HG03378 (cell line): ENCODE results near the gene SNRPA.

Source experiments
- ATAC-seq: cut with Tn5 transposase; IDR thresholded peaks from one replicate; pipeline ENCODE4 v1.9.1; 2021; ENCODE audit warnings: mild to moderate bottlenecking, moderate library complexity; ENCODE audit not compliant: unreplicated experiment

The SNRPA gene

DNA sequence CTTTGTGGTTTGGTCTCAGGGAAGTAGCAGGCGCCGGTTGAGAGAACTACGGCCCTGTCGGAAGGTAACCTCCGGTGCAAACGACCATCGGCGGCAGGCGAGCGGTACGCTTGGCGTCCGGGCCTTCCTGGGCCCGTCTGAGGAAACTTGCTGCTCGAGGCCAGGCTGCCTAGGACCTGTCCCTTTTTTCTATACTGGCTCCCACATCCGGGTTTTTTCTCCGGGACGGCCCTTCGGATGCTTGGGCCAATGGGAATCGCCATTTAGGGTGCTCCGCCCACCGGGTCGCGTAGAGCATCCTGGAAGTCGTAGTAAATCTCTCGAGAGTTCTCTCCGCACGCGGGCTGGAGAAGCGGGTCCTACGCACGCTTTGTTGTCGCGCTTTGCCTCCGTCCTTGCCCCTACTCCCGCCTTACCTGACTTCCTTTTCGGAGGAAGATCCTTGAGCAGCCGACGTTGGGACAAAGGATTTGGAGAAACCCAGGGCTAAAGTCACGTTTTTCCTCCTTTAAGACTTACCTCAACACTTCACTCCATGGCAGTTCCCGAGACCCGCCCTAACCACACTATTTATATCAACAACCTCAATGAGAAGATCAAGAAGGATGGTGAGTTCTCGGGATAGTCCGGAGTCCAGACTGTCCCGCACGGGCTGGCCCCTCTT lies at the start of gene SNRPA:
SNRPA (plus strand) TSS at position 330 of the 664 bp plus-strand sequence; CDS start at position 536, 206 bp downstream.
- peak; percentile 52 for ATAC-seq

DNA sequence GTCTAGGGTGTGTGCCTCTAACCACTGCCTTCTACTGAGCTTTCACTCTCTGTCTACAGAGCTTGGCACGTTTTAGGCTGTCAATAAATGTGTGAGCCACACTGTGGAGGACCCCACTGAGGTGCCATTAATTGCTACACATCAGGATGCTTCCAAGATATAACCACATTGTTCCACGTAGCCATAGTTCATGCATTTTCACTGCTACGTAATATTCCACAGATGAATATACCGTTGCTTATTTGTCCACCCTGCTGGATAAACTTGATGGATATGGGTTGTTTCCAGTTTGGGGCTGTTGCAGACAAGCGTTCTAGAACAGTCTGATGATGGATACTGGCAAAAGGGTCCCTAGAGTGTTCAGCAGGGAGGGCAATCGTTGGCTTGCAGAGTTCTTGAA lies 49.2 kb upstream of the SNRPA start:
- ATAC-seq: no peak

DNA sequence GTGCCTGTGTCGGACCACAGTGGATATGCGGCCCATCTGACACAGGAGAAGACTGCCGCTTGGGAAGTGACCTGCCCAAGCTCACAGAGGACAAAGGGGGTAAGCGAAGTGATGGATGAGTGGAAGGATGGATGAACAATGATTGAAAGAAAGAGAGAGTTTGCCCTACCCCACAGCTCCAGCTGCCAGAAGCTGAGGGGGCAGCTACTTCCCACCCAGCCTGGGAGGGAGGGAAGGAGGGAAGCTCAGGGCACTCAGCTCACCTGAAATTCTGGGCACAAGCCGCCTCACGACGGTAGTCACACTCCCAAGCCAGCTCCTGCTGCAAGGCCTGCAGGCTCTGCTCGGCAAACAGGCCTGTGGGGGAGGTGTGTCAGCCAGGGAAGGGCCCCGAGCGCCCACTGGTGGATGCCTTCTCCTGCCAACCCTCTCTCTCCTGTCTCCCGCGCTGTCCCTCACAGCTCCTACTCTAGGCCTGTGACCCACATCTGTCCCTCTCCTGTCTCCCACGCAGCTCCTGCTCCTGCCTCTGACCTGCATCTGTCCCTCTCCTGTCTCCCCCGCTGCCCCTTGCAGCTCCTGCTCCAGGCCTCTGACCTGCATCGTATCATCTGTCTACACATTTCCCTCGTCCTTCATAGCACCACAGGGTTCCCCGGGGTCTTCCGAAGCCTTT lies 48.5 kb upstream of the SNRPA start:
- ATAC-seq: no peak

DNA sequence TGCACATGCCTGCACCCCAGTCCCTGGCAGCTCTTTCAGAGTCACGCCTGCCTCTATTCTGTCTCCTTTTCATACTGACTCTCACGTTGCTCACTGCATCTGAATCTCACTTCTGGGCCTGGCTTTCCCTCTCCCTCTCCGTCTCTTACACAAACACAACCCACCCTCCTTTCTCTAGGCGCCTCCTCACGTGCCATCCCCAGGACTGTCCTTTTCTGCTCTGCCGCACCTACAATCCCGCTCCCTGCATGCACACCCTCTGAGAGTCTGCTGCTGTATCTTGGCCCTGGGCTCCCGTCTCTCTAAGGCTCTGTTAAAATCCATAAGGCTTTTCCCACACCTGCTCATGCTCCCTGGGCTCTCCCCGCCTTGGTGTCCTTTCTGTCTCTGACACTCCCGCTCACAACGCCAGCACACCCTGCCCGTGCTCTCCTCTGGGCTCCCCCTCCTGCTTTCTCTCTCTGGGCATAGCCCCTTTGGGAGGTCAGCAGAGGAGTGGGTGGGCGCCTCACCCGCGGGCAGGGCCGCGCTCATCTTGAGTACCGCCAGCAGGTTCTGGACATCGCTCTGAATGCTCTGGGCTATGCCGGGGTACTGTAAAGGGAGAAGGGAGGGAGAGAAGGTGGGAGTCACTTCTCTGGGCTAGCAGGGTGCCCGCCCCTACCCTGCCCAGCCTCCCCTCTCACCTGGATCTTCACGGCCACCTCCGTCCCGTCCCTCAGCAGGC lies 47.8 kb upstream of the SNRPA start:
- ATAC-seq: no peak

DNA sequence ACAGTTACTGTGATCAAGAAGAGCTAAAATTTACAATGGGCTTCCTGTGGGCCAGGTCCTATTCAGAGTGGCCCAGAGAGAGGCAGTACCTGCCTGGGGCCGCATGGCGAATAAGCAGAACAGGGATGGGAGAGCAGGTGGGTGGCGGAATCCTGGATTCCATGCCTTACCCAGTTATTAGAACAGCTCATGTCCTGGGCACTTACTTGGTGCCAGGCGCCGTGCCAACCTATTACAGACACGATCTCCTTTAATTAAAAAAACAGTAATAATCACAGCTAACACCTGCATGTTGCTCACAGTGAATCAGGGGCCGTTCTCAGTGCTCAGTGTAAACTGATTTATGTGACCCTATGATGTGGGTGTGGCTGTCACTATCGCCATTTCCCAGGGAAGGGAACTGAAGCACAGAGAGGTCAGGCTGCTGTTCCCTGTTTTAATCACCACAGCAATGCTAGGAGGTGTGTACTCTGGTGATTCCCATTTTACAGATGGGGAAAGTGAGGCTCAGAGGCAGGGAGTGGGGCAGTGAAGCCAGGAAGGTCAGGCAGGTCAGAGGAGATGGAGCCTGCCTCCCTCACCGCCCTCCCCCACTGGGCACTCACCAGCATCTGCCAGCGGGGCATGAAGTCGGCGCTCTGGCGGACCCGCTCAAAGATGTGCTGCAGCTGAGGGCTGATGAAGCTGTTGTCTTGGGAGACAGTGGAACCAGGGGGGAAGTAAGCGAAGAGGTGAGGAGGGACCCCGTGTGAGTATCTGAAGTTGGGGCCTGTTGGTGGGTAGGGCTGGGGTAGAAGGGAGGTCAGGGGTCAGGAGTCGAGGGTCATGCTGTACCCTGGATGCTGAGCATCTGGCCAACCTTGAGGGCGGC lies 46.3 kb upstream of the SNRPA start:
- no peak for ATAC-seq

DNA sequence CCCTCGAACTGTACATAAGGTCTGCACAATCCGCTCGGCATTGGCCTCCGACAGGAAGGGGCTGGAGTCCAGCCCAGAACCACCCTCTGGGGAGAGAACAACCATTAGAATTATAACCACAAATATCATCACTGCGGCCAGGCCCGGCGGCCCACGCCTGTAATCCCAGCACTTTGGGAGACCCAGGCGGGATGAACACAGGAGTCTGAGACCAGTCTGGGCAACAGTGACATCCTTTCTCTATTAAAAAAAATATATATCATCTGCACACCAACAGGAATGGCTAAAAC lies 45.7 kb upstream of the SNRPA start:
- ATAC-seq: no peak

DNA sequence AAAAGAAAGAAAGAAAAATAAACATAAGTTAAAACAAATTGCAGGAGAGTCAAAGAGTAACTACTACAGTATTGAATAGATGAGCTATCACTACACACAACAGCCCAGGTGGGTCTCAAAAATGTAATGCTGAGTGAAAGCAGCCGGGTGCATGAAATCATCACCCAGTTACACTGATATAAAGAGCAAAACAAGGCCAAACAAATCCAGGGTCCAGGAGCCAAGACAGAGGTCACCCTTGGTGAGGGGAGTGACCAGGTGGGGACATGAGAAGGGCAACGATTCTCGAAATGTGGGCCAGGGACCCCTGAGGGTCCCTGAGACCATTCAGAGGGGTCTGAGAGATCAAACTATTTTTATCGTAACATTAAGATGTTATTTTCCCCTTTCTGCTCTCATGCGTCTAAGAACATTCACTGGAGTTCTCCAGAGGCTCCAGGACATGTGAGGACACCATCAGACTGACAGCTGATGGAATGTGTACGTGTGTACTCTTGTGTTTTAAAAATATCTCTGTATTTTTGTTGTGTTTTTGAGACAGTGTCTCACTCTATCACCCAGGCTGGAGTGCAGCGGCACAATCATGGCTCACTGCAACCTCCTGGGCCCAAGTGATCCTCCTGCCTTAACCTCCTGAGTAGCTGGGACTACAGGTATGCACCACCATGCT lies 44.9 kb upstream of the SNRPA start:
- no peak for ATAC-seq

DNA sequence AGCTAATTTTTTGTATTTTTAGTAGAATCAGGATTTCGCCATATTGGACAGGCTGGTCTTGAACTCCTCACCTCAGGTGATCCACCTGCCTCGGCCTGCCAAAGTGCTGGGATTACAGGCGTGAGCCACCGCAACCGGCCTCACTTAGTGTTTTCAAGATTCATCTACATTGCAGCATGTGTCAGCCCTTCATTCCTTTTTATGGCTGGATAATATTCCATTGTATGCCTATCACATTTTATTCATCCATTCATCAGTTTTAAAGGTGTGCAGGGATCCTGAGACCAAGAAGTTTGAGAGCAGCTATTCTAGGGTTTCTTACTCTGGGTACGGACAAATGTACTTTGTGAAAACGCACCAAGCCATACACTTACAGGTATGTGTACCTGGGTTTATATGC lies 43.4 kb upstream of the SNRPA start:
- no peak for ATAC-seq

DNA sequence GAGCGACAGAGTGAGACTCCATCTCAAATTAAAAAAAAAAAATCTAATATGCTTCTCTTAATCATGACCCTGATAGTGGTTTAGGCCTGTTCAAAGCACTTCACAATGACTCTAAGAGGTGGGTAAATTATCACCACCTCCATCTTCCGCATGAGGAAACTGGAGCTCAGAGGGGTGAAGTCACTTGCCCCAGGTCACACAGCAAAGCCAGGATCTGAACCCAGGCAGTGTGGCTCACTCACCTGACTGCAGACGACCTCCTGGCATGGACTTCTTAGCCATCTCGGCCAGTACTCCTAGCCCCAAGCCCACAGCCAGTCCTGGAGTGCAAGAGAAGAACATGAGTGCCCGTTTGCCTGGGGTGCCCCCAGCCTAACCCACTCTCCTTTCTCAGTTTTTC lies 41.2 kb upstream of the SNRPA start:
- ATAC-seq: no peak

DNA sequence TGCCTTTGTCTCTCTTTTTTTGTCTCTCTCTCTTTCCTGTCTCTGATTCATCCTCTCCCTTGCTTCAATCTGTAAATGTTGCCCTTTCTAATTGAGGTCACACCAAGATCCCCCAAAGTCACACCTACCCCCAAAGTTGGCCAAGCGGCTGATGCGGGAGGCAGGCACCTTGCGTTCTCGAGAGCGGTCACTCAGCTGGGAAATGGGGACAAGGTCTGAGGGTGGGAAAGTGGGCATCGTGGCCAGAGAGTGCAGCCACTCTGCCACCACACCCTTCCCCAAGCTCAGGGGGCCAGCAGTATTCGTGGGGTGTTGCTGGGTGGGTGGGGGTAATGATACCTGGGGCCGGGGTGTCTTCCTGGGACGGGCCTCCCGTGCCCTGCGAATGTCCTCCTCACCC lies 37.1 kb upstream of the SNRPA start:
- no peak for ATAC-seq

DNA sequence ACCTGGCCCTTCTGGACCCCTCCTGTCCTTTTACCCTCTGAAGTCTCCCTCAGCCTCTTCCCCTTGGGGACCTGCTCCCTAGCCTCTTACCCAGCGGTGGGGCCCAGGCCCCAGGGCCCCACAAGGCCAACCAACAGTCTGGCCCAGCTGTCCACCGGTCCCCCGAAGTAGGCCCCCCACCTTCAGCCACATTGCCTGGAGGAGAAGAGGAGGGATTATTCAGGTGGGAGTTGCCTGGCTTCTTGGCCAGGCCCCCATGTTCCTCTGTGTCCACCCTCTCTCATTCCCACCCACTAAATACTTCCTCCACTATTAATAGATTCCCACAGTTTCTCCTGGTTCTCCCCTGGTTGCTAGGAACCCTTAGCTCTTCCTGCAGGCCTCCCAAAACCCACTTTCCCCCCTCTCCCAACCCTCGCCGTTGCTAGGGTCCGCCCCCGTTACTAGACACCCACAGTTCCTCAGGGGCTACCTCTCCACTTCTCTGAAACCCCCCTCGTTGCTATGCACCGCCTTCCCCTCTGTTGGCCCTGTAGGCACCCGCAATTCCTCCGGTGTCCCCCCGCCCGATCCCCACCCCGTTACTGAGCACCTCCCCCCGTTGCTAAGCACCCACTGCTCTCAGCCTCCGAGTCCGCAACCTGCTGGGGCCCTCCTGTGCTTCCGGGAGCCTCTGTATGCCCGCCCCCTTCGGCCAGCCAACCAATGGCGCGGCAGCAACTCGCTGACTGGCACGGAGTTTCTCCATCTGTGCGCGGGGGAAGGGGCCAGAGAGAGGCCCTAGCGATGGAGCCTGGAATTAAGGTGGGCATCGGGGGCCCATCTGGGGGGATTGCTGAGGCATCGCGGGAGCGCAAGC lies 36.3 kb upstream of the SNRPA start:
- ATAC-seq: peak; percentile 52

DNA sequence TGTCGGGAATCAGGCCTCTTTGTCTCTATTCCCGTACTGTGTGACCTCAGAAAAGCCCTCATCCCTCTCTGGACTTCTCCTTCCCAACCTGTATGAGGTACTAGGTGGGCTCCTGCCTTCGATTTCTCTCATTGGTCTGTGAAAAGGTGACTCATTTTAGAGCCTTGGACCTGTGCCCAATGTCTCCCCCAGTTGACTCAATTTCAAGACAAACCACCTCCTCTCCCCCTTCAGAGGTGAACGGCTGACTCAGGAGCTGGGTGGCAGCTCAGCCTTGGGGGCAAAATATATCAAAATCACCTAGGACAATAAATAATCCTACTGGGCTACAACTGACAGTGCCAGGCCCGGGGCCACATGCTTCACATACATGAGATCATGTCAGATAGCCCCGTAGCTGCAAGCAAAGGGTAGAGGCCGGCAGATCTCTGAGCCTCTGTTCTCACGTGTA lies 34.9 kb upstream of the SNRPA start:
- no peak for ATAC-seq

DNA sequence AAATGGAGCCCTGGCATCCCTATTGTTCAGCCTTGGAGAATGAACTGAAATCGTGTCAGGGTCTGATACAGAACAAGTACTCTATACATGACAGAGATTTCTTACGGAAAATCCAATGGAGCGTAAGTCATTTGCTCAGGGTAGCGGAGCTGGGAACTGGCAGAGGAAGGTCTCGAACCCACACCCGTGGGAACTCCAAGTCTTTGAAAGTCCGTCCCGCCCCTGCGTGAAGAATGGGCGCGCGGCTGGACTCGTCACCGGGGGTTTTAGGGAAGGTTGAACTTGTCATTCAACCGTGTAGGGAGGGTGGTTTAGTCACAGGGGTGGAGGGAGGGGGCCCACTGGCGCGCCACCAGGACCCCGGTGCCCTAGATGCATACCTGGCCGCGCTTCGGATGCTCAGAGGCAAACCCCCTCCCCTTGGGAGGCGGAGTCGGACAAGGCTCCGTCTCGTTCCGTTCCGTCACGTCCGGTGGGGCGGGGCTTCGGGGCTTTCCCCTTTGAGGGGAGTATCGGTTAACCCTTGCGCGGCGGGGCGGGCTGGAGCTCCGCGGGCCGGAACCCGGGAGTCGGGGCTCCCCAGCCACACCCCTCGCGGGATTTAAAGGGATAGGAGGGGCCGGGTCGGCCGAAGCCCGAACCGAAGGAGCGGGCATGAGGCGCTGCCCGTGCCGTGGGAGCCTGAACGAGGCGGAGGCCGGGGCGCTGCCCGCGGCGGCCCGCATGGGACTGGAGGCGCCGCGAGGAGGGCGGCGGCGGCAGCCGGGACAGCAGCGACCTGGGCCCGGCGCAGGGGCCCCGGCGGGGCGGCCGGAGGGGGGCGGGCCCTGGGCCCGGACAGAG lies 34.3 kb upstream of the SNRPA start, which contains the start of the genes COQ8B and ITPKC:
COQ8B (minus strand) TSS at position 405 of the 843 bp plus-strand sequence. CDS start 2,254 bp downstream, outside the sequence.
ITPKC (plus strand) TSS at position 631 of the 843 bp plus-strand sequence; CDS start at position 655, 24 bp downstream.
- peak; percentile 64 for ATAC-seq

DNA sequence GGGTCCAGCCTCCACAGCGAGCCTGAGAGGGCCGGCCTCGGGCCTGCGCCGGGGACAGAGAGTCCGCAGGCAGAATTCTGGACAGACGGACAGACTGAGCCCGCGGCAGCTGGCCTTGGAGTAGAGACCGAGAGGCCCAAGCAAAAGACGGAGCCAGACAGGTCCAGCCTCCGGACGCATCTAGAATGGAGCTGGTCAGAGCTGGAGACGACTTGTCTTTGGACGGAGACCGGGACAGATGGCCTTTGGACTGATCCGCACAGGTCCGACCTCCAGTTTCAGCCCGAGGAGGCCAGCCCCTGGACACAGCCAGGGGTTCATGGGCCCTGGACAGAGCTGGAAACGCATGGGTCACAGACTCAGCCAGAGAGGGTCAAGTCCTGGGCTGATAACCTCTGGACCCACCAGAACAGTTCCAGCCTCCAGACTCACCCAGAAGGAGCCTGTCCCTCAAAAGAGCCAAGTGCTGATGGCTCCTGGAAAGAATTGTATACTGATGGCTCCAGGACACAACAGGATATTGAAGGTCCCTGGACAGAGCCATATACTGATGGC lies 33.6 kb upstream of the SNRPA start:
- ATAC-seq: peak; percentile 5

DNA sequence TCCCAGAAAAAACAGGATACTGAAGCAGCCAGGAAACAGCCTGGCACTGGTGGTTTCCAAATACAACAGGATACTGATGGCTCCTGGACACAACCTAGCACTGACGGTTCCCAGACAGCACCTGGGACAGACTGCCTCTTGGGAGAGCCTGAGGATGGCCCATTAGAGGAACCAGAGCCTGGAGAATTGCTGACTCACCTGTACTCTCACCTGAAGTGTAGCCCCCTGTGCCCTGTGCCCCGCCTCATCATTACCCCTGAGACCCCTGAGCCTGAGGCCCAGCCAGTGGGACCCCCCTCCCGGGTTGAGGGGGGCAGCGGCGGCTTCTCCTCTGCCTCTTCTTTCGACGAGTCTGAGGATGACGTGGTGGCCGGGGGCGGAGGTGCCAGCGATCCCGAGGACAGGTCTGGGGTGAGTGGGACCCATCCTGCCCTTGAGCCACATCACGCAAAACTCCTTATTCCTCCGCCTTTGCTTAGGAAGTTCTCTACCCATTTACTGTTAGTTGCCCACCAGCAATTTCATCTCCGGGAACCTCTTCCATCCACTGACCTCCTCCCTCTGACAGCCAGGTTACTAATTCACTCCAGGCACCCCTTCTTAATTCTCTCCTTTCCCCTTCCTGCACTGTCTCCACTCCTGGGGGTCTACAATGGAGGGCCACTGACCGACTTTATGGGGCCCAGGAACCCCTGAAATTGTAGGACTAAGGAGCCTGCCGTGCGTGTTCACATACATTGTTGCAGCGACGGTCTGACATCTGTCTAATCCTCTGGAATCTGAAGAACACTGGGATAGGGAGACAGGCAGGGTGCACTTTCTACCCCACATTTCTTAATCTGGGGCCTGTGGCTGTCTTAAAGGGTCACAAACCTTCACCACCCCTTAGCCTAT lies 32.9 kb upstream of the SNRPA start:
- ATAC-seq: no peak

DNA sequence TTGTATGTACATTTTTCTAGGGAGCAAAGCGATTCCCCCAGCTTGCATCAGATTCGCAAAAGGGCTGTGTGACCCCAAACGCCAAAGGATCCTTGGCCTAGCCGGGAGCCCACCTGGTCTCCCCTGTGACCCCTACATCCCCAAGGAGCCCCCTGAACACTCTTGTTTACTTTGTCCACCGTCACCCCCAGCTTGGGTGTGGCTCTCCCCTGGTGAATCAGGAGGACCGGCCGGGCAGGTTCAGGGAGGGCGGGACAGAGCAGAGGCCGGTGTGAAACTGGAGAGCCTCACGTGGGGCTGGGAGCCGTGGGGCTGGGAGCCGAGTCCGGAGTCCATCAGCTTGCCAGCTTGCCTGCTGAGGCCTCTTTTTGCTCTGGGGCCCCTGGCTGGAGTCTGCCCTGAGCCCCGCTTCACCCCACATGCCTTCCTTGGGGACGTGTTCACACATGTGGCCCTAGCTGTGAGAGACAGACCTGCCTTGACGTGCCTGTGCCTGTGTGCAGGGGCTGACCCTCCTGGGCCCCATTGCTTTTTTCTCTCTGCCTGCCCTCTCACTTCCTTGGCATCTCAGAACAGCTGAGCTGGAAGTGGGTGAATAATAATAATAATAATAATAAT lies 32.1 kb upstream of the SNRPA start:
- ATAC-seq: no peak

DNA sequence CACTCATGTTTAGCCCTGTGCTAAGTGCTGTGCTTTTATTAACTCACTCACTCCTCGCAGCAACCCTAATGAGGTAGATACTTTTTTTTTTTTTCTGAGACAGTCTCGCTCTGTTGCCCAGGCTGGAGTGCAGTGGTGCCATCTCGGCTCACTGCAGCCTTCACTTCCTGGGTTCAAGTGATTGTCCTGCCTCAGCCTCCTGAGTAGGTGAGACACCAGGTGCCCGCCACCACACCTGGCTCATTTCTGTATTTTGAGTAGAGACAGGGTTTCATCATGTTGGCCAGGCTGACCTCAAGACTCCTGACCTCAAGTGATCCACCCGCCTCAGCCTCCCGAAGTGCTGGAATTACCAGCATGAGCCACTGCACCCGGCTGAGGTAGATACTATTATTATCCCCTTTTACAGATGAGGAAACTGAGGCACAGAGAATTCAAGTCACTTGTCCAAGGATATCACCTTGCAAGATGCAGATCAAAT lies 31.5 kb upstream of the SNRPA start:
- no peak for ATAC-seq
